NCI-H748 (cell line): ENCODE measurements around the gene DAP.

Source experiments
- DNase-seq: peaks from one replicate; lab custom pipeline; 2025; ENCODE audit not compliant: unreplicated experiment; lab: John Stamatoyannopoulos, UW

DAP gene

DNA sequence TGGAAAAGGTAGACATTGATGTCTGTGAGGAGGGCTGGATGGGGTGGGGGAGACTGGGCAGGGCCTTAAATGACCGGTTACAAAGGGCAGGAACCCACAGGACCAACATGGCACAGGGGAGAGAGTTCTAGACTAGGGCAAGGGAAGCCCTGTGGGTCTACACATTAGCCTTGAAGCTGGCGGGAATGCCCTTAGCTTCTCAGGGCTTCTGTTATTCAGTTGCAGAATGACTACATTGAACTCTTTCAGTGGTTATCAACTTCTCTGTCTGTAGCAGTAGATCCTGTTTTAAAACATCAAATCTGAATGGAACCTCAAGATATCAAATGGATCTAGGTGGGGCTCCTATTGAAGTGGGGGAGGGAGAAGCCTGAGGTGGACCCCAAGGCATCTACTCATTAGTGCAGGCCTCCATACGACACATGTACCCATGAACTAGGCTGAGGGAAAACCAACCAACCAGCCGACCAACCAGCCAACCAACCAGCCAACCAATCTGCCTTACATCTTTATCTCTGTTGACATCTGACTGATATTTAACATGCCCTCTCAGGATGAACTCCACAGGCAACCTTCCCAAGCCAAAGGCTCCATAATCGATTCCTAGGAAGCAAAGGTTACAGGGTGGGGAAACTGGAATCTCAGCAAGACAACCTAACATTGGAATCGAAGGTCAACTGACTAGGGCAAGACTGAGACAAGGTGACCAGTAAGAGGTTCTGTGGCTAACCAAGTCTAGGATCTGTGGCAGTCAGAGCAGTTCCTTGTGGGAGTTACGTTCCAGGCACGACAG is 48.3 kb downstream of the DAP start:
- no peak for DNase-seq

DNA sequence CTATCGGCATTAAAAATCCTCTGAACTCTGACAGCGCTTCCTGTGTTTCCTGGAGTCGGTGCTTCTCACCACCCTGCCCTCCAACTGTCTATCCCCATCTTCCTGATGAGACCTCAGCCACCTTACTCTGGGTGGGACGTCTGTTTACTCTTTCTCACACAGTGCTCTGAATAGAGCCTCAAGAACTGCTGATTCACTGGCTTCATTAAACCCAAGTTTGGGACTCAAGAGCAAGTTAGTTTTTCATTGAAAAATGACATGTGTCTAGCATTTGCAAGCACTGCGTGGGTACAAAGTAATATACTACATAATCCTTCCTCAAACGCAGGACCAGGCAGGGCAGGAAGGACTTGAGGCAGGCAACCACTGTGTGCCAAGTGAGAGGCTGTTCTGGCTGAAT is 49.5 kb downstream of the DAP start:
- DNase-seq, result no peak

DNA sequence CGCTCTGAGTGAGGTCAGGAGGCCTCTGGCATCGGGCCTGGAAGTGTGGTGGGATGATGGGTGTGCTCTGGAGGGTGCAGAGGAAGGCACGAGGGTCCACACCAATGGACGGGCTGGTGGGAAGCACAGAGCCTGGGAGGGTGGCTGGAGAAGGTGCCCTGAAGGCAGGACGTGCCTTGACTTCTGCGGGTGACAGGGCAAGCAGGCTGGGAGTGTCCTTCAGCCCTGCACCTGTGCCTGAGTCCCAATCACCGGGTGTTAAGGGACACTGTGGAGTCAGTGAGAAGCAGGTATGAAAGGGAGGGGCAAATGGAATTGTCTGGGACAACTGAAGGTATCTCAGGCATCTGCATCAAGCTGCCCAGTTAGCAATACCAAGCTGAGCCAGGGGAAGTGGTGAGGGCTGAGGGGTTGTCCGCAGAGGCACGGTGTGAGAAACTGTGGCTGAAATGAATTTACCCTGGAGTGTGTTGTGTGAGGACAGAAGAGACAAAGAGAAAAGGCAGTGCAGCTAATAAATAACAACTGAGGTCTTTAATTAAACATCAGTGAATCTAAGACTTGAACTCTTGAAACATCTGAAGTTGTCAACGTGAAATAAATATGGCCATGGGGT is 50.4 kb downstream of the DAP start:
- no peak for DNase-seq

DNA sequence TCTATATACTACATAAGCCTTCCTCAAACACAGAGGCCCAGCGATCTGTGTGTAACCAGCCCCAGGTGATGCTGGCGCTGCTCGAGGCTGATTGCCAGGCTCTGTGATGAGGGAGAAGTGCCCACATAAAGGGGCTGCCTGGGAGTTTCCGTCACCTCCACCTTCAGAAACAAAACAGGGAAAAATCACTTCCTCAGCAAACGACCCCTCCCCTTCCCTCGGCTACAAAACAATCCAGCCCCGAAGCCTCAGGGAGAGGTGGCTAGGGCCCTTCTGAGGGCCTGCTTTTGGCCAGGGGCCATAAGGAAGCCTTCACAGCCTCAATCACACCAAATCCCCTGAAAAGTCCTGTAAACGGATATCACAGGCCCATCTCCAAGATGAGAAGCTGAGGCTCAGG is 51.1 kb downstream of the DAP start:
- no peak for DNase-seq

DNA sequence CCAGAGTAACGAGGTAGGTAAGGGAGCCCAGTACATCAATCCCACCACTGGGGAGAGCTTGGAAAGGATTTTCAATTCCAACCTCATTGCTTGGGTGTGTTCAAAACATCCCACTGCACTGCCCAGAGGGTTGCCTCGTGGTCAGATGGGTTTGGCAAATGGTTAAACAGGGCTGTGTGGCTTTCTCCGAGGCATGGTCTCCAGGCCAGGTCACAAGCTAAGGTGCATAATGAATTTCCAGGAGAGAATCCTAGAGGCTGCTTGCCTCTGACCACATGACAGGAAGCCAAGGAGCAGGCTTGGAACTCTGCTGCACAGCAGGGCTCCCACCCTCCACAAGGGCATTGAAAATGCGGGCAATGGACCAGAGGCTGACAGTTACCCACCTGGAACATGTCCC is 51.6 kb downstream of the DAP start:
- no peak for DNase-seq

DNA sequence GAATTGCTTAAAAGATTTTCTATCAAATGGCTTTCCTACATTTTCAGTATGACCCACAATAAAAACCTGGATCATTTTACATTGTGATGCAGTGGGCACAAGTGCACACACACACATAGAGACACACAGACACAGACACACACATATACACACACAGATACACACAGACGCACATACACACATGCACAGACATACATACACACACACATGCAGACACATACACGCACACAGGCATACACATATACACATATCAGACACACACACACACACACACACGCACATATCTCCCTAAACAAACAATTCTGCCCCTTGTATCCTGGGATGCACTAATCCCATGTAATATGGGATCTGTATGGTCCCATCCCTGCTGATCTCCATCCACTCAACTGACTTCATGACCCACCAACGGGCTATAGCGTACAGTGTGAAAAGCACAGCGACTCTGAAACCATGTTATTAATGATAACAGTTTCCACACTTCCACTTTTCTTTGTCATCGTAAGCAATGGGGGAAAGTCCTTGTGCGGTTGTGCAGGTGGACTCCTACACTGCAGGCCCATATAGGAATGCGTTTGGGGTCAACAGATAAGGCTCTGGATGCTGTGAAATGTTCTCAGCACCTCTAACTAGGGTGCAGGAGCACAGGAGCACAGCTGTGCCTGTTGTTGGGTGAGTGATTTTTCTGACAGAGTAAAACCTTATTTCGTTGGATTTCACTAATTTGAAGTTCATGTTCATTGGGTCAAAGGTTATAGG is 52.7 kb downstream of the DAP start:
- DNase-seq, result no peak

DNA sequence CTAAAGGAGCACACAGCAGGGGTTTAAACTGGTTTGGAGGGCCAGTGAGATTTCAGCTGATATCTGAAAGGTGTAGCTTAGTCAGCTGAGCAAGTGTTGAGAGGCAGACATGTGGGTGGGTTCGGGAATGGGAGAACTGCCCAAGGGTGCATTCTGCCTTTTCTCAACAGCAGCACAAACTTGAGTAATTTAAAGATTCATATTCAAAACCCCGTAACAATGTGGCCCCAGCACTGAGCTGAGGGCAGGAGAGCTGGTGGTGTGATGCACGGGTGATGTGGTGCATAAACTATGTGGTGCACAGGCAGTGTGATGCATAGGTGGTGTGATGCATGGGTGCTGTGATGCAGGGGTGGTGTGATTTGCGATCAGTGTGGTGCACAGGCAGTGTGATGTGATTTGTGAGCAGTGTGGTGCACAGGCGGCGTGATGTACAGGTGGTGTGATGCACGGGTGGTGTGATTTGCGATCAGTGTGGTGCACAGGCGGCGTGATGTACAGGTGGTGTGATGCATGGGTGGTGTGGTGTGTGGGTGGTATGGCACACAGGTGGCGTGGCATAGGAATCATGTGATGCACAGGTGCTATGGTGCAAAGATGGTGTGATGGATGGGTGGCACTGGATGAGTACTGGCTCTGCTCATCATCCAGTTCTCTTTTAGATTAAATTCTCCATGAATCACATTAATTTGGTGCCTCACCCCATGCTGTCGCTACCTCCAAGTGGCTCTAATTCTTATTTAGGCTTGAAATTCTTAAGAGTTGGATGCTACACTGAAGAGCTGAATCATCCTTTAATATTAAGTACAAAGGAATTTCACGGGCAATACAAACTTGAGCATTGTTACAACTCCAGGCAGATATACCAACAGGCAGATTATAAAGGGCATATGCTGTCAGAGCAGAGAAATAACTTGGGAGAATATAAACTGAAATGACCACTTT is 53.6 kb downstream of the DAP start:
- no peak for DNase-seq

DNA sequence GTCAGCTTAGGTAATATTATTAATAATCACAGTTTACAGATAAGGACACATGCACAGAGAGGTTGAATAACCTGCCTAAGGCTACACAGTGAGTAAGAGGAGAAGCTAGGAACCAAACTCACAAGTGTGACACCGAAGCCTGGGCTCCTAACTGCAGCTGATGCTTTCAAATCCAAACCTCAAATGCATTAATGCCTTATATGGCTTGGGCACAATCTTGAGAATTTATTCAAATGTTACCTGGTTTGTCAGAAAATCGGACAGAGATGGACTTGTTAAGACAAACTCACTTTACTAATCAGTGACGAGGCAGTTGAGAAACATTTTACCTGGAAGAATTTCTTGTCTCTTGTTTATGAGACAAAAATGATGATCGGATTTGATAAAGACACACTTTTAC is 54.7 kb downstream of the DAP start:
- DNase-seq, result no peak

DNA sequence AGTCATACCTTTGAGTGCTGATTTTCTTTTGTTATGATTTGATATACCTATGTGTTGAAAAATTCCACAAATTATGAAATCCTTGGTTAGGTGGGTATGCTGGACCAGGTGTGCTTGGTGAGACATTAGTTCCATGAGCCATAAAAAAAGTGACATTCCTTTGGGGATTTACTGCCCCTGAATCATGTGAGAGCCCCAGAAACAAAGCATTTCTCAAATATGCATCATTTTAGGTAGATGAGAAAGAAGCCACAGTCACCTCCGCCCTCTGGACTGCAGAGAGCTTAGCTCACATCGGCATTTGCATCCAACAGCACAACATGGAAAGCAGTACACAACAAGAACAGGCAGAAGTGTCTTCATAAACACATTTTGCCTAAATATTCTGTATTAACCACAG is 55.3 kb downstream of the DAP start:
- DNase-seq, result no peak

DNA sequence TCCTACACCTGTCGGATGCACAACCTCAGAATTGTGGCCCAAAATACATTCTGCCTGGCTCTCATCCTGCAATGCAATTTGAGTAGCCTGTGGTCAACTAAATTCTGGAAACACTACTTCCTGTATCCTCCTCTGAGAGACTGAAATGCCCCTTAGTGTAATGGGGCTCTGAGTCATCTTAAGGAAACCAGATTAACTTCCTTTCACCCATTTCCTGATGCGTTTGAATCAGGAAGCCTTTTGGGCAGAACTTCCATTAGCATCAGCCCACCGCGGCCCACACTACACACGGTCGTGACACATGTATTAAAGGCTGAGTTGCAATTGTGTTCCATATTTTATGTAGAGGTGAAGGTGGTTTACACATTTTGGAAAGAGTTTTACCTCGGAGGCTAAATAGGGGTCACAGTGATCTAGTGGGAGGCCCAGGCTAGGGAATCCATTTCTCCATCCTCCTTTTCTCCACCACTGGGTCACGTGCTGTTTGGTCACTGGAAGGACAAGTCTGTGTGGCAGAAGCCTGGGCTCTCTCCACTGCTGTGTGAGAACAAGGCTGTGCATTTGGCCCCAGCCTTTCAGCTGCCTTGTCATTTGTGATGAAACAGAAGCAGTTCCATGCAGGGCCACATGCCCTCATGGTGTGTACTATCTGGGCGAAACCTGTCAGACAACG is 55.9 kb downstream of the DAP start:
- DNase-seq, result no peak

DNA sequence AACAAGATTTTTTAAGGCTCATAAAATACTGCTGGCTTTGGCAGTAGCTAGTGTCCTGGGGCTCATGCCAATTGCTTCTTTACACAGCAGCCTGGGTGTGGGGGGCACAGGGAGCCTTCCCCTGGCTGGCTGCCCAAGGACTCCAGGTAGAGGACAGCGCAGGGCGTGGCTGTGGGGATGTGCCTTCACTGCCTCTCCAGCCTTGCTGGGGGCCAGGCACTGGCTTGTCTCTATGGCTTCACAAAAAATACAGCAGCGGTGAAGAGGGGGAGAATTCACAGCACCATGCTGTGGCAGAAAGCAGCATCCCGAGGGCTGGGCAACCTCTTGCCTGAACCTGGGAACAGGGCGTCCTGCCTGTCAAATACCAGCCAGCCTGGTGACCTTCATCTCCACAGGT is 57.4 kb downstream of the DAP start:
- no peak for DNase-seq

DNA sequence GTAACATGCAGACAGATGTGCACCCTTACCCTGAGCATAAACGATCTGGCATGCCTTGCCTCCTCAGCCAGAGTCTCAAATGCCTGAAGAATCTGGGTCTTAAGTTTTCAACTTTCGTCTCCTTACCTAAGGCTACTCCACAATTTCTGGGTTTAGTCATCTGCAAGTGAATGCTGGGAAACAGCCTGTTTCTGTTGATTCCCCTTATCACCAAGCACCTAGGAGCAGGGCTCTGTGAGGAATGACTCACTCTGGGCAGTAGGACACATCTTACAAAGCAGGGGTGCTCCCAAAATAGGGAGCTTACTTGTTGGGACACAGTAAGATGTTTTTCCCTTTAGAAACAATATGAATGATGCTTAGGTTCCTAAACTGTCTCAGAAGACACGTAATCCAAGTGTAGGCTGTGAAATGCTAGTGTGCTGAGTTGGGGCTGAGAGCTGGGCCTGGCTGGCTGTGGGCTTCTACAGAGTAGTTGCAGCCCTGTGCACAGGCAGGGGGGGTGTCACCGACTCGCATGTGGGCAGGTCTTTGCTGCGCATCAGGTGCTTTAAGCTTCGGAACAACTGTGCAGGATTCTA is 58.0 kb downstream of the DAP start:
- no peak for DNase-seq

DNA sequence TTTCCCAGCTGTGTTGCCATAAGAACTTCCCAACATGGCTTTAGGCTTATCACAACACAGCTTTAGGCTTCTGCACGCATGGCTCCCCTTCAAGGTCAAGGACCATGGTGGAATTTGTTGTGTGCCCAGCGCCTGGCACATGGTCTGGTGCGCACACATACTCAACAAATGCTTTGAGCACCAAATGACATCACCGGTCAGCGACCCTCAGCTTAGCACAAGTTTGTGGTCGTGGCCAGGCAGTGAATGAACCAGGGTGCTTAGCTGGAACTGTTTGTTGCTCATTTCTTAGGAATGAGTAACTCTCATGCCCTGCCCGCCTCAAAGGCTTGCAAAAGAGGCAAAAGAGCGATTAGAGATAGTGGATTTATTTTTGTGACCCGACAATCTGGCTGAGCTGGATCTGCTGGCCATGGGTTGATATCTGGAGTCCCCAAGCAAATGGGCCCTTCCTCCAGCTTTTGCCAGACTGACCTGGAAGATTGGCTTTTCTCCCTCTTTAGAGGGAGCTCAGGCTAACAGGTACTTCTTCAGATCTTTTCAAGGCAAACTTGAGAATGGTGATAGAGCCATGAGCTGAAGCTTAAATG is 58.9 kb downstream of the DAP start:
- no peak for DNase-seq

DNA sequence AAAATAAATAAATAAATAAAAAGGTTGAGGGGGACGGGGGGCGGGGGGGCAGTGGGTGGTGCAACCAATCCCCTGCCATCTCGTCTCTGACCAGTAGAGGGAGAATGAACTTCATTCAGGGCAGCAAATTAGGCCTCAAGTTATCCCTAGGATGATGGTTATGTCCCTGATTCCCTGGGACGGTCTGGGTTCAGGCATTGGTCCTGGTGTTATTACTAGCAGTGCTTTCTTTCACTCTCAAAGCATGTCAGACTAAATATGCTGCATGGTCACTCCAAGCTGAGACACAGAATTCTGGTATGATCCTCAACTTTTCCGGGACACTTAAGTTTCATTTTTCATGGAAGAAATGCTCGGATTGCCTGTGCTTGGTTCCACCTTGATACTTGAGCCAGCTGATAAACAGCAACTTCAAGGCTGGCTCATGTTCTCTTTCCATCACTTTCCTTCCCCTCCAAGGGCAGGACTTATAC is 59.4 kb downstream of the DAP start:
- peak; percentile 45 for DNase-seq

DNA sequence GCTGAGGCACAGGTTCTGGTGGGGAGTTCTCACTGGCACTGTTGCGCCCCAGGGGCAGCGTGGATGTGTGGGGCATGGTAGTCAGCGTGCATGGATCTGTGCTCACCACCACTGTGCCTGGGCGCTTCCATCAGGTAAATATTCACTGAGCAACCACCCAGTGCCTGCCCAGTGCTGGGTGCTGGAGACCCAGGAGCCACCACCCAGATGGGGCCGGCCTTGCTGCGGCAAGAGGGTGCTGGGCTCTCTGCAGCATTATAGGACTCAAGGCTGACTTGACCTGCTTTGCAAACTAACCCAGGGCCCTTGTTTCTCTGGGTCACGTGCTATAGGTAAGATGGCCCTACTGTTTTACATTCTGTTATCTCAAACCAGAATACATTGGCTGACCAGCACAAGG is 60.5 kb downstream of the DAP start:
- DNase-seq, result no peak

DNA sequence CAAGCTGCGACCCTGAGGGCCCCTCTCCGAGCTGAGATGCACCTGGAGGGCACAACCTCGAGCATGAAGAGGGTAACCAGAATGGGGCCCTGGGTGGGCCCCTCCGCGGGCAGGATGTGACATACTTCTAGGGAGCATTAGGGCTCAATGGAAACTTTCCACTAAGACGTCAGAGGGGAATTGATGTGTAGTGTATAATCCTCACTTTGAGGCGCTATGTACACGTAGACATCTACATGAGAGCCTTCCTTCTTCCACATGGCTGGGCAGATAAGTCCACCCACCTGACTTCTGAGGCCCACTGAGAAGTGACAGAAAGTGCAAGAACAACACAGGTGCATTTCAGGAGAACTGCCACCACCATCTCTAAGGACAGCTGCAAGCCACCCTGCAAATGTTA is 61.0 kb downstream of the DAP start:
- DNase-seq, result no peak

DNA sequence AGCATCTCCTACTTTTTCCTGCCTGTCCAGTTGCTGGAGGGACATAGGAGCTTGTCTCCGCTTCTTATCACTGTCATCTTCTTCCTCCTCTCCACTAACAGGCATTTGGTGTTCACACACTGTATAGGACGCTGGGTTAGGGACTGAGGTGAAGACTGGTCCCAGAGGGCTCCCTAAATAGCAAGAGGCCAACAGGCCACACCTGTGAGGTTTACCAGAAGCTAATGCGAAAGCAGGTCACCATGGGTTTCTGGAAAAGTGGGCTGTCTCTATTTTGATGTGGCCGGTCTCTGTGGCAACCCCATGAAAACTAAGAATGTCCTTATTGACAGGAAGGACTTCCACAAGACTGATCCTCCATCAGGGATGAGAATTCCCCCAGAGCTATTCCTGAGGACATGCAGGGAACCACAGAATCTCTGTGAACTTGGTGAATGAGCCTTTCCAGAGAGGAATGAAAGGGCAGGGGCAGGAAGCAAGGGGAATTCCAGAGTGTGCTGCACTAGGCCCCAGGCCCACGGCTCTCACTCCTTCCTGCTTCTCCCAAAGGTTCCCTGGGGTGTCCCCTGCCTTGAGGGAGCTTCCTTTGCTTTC is 61.7 kb downstream of the DAP start:
- DNase-seq, result no peak

DNA sequence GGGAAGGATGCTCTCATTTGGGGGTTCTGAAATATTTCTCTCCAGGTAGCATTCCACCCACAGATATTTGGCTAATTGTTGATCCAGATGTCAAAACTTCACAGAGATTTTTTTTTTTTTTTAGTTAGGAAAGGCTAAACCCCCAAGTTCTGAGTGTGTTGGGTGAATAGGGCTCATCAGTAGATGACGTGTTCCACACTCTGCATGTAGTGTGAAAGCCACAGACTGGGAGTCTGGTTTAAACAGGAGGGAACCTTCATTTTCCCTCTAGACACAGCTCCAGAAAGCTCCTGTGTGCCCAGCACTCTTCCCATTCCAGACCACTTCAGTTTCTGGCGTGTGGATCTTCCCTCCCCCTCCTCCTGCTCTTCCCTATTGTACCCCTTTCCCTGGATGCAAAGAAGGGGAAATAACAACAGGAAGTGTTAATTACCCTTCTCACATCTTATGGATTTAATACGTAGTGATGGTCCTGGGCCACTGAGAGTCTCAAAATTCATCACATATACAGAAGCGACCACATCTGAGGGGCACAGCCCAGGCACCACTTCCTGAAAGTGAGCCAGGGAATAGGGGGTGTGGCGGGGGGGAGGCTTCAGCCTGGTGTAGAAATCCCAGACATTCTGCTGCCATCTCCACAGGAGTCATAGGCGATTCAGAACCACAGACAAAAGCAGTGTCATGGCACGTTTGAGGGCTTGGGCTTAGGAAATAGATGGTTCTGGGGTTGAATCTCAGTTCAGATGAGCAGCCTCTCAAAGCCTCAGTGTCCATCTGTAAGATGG is 65.1 kb downstream of the DAP start:
- DNase-seq, result no peak
